SU-DHL-6 (cell line): ENCODE results near the gene RNF130.

Experiments used
- EZH2phosphoT487 ChIP-seq: fragments of 200-600 bp; sonication (generic), shearing (Covaris generic); conservative IDR thresholded peaks from 2 replicates; pipeline ENCODE4 v1.6.1; 2018; ENCODE audit warnings: mild to moderate bottlenecking, antibody characterized with exemption, low read length, moderate library complexity, mixed read lengths
- TF ChIP-seq, protein P1 (sequence below): fragments of 200-600 bp; sonication (generic); IDR thresholded peaks from one replicate; pipeline ENCODE4 v1.5.1; 2017; ENCODE audit warnings: antibody characterized with exemption, mild to moderate bottlenecking, low read length, moderate library complexity; ENCODE audit not compliant: insufficient read depth, poor library complexity, severe bottlenecking

- TF ChIP-seq, protein P1, sequence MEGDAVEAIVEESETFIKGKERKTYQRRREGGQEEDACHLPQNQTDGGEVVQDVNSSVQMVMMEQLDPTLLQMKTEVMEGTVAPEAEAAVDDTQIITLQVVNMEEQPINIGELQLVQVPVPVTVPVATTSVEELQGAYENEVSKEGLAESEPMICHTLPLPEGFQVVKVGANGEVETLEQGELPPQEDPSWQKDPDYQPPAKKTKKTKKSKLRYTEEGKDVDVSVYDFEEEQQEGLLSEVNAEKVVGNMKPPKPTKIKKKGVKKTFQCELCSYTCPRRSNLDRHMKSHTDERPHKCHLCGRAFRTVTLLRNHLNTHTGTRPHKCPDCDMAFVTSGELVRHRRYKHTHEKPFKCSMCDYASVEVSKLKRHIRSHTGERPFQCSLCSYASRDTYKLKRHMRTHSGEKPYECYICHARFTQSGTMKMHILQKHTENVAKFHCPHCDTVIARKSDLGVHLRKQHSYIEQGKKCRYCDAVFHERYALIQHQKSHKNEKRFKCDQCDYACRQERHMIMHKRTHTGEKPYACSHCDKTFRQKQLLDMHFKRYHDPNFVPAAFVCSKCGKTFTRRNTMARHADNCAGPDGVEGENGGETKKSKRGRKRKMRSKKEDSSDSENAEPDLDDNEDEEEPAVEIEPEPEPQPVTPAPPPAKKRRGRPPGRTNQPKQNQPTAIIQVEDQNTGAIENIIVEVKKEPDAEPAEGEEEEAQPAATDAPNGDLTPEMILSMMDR: no peak
- TF ChIP-seq EZH2phosphoT487: no peak
These were observed 157.4 kb downstream of the RNF130 start for GRCh38 chr5:179914032-179914755.
